ENCODE measurements around the gene KCNJ5. TPM values are rescaled to one million over a fixed set of nuclear protein-coding genes. Genes with fewer than 3 reads are reported as not detected.

The KCNJ5 gene
- total RNA-seq, 1 experiment from 2014 or later, result 0.11 TPM

DNA sequence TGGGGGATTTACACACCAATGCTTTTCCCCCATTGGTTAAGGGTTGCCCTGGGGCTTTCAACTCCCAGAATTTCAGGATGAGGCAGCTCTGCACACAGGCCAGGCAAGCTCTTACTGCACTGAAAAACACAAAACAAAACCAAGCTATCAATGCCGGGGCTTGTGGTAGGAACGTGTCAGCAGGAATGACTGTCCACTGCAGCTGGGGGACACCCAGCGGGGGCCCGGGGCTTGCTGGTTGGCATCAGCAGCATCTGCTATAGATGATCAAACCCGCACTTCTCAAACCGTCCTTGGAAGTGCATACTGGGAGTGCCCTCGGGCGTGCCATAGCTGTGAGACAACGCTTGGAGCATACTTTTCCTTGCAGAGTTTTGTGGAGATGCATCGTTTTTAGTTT lies 43.8 kb downstream of the KCNJ5 start:
- H3K9me3 Mint-ChIP-seq, result peaks cover 0 to 3% of the 10 kb centered on the region in 2 experiments; a peak in 2 of 5 replicates
- H4K8ac ChIP-seq (replicated peaks; ENCODE audit: insufficient read length, low read depth, low read length), result no peak overlapping the region
- no peak overlapping the region for H3K18ac ChIP-seq (ENCODE audit: insufficient read length, low read depth, low read length)
- no peak overlapping the region for H3K4me3 Mint-ChIP-seq
- TF ChIP-seq, protein P1, sequence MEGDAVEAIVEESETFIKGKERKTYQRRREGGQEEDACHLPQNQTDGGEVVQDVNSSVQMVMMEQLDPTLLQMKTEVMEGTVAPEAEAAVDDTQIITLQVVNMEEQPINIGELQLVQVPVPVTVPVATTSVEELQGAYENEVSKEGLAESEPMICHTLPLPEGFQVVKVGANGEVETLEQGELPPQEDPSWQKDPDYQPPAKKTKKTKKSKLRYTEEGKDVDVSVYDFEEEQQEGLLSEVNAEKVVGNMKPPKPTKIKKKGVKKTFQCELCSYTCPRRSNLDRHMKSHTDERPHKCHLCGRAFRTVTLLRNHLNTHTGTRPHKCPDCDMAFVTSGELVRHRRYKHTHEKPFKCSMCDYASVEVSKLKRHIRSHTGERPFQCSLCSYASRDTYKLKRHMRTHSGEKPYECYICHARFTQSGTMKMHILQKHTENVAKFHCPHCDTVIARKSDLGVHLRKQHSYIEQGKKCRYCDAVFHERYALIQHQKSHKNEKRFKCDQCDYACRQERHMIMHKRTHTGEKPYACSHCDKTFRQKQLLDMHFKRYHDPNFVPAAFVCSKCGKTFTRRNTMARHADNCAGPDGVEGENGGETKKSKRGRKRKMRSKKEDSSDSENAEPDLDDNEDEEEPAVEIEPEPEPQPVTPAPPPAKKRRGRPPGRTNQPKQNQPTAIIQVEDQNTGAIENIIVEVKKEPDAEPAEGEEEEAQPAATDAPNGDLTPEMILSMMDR (conservative IDR thresholded peaks at IDR 0.05), result no peak
- H2BK15ac ChIP-seq (ENCODE audit: low read depth, low read length), result no peak overlapping the region
- H3K79me1 ChIP-seq (ENCODE audit: insufficient read depth, low read depth, low read length, poor library complexity, severe bottlenecking), result no peaks in the 10 kb centered on the region
- H3K27ac ChIP-seq (ENCODE audit: insufficient read length, low read depth, low read length), result no peak overlapping the region
- peaks cover under 1% of the 10 kb centered on the region; the same call in 1 of the 2 replicates for H3K27me3 ChIP-seq (ENCODE audit: insufficient read depth, low read length)
- H2AK5ac ChIP-seq (ENCODE audit: insufficient read length, low read length), result no peak overlapping the region
- no peaks in the 10 kb centered on the region for H4K20me1 ChIP-seq (ENCODE audit: control insufficient read depth, insufficient read depth, insufficient read length)
- H2AFZ ChIP-seq (ENCODE audit: low read length), result no peak overlapping the region
- no peak overlapping the region for H3K14ac ChIP-seq (ENCODE audit: insufficient read depth, low read length)
- H4K5ac ChIP-seq (ENCODE audit: insufficient read length, low read depth, low read length), result no peak overlapping the region
- DNase-seq, result no peak
- no peak overlapping the region for H3K4me2 ChIP-seq (ENCODE audit: insufficient read depth, insufficient read length, low read length)
- WGBS (ENCODE audit: extremely low coverage, insufficient read length, low lambda C conversion rate), result no CpG with 5 or more reads among the region's 10 CpGs
- H3K23me2 ChIP-seq (ENCODE audit: insufficient read length, low read depth, low read length, poor library complexity, severe bottlenecking), result no peaks in the 10 kb centered on the region
- no peak overlapping the region for H2BK120ac ChIP-seq (ENCODE audit: low read depth, low read length, poor library complexity, severe bottlenecking)
- peaks cover 21 to 30% of the 10 kb centered on the region in 2 experiments for H3K4me1 Mint-ChIP-seq
- no peak overlapping the region for H3K56ac ChIP-seq (ENCODE audit: insufficient read length, low read depth, low read length)
- no peak overlapping the region for H4K91ac ChIP-seq (ENCODE audit: insufficient read length, low read depth, low read length)
- H2BK12ac ChIP-seq (ENCODE audit: insufficient read length, low read depth, low read length), result no peak overlapping the region
- no peak overlapping the region for H3T11ph ChIP-seq (ENCODE audit: low read length)
- no peaks in the 10 kb centered on the region; the same call in 1 of the 2 replicates for H3K4me1 ChIP-seq (ENCODE audit: insufficient read depth, low read length)
- H3K4ac ChIP-seq (ENCODE audit: low read depth, low read length), result no peak overlapping the region
- no peak overlapping the region for H3K27ac Mint-ChIP-seq
- no peak overlapping the region for H2BK5ac ChIP-seq (ENCODE audit: insufficient read length, low read length)
- 0 out of 7 replicates have a peak, but pooled peaks cover 0 to 3% (median 0%) of the 10 kb centered on the region in 3 experiments for H3K36me3 Mint-ChIP-seq (ENCODE audit: insufficient read depth in 1 of 3, low read depth in 3 of 3)
- no peak overlapping the region for H3K23ac ChIP-seq (ENCODE audit: insufficient read length, low read depth, low read length)
- H3K9ac ChIP-seq (ENCODE audit: extremely low read depth, insufficient read length, low read length), result no peak overlapping the region
- peaks cover 54% of the 10 kb centered on the region for H3K27me3 Mint-ChIP-seq (ENCODE audit: low read depth)
- no peak overlapping the region for H2BK20ac ChIP-seq (ENCODE audit: low read depth, low read length, poor library complexity, severe bottlenecking)
- no peaks in the 10 kb centered on the region for H3K9me3 ChIP-seq (ENCODE audit: control insufficient read depth, low read depth, low read length)
- no peaks in the 10 kb centered on the region for H3K79me2 ChIP-seq (ENCODE audit: insufficient read depth, low read length)

All from H9 (cell line).